ENCODE measurements around the gene RBMX. TPM values are rescaled to one million over a fixed set of nuclear protein-coding genes. Genes with fewer than 3 reads are reported as not detected.

RBMX gene
- total and polyA plus RNA-seq, 2 of the 13 experiments (the other 11 are each of a cell fraction or from before 2014, with no cell fraction given) = 114 to 254 TPM

- TF ChIP-seq HMGA1 (CRISPR knock-in tag; conservative IDR thresholded peaks at IDR 0.05) (no peak), ZNF503 (CRISPR knock-in tag; IDR thresholded peaks at IDR 0.05) (no peak), THRA (CRISPR knock-in tag; IDR thresholded peaks at IDR 0.05; ENCODE audit: borderline replicate concordance) (no peak), ZNF704 (CRISPR knock-in tag; IDR thresholded peaks at IDR 0.05; ENCODE audit: borderline replicate concordance) (no peak), ZNF724P (CRISPR knock-in tag; IDR thresholded peaks at IDR 0.05; ENCODE audit: borderline replicate concordance) (no peak), NR2F2 (IDR thresholded peaks at IDR 0.05; ENCODE audit: borderline replicate concordance, low read depth) (no peak), CHCHD3 (CRISPR knock-in tag; IDR thresholded peaks at IDR 0.05) (no peak), FOXA3 (CRISPR knock-in tag; IDR thresholded peaks at IDR 0.05) (no peak), CEBPG (CRISPR knock-in tag; IDR thresholded peaks at IDR 0.05) (peak; percentile 33; the same call in 1 of the 2 replicates), FOSL2 (CRISPR knock-in tag; IDR thresholded peaks at IDR 0.05) (peak; percentile 84)
These were observed 14.0 kb downstream of the RBMX start (continued) for GRCh38 chrX:136866337-136867095.

All from HepG2 (cell line).